K562 (cell line): ENCODE data around the gene CAMK2G. TPM values are rescaled to one million over a fixed set of nuclear protein-coding genes. Genes with fewer than 3 reads are reported as not detected.

ENCODE experiments used
- AFF4 ChIP-seq: sonication (generic); formaldehyde crosslinking; IDR thresholded peaks from 2 replicates; pipeline ENCODE4 v1.8.0; 2023; ENCODE audit warnings: mild to moderate bottlenecking, missing genetic modification reagents
- CCNT2 ChIP-seq: IDR thresholded peaks from 2 replicates; pipeline ENCODE4 v1.6.1; 2011; ENCODE audit warnings: borderline replicate concordance, low read depth, mild to moderate bottlenecking, moderate library complexity, mixed read lengths, low read length; ENCODE audit not compliant: insufficient read length; ENCODE audit errors: extremely low read depth
- CEBPG ChIP-seq, 3 experiments: fragments of 200-800 bp in 1 of 3; sonication (Bioruptor generic) in 1 of 3; sonication (generic) in 1 of 3; formaldehyde crosslinking in 1 of 3; IDR thresholded peaks in 2 of 3; conservative IDR thresholded peaks in 1 of 3; 2 replicates each; pipeline versions ENCODE4 v1.6.1 to v1.8.0; 2016 to 2022; ENCODE audit warnings: missing compliant biosample characterization in 2 of 3, missing genetic modification characterization in 2 of 3, mild to moderate bottlenecking in 1 of 3, missing genetic modification reagents in 1 of 3
- KAT2B ChIP-seq: IDR thresholded peaks from one replicate; pipeline ENCODE4 v1.6.1; 2012; ENCODE audit warnings: low read depth, mild to moderate bottlenecking, control low read depth, inconsistent platforms, low read length, moderate library complexity
- MYC ChIP-seq, 2 experiments: fragments of 250-450 bp in 1 of 2; sonication (Bioruptor Pico) in 1 of 2; IDR thresholded peaks; 2 replicates each; pipeline versions ENCODE4 v1.5.1 to v1.6.1; 2012 to 2021; ENCODE audit warnings: low read depth in 2 of 2, borderline replicate concordance in 1 of 2, improper control_type of control experiment in 1 of 2, low read length in 1 of 2, mild to moderate bottlenecking in 1 of 2, moderate library complexity in 1 of 2
- NFE2 ChIP-seq: IDR thresholded peaks from 2 replicates; pipeline ENCODE4 v1.6.1; 2014; ENCODE audit warnings: antibody characterized with exemption, low read depth
- NR3C1 ChIP-seq: sonication (generic); formaldehyde crosslinking; IDR thresholded peaks from 2 replicates; pipeline ENCODE4 v1.8.1; 2022; ENCODE audit warnings: missing genetic modification reagents
- RB1 ChIP-seq: fragments of 450-650 bp; IDR thresholded peaks from 2 replicates; pipeline ENCODE4 v1.6.1; 2017; ENCODE audit warnings: low read depth, mild to moderate bottlenecking
- STAG1 ChIP-seq: sonication (generic); formaldehyde crosslinking; IDR thresholded peaks from 2 replicates; pipeline ENCODE4 v1.5.0; 2020; ENCODE audit warnings: missing genetic modification reagents, borderline replicate concordance
- TARDBP ChIP-seq: fragments of 450-650 bp; IDR thresholded peaks from 2 replicates; pipeline ENCODE4 v1.6.1; 2016
- TOE1 ChIP-seq, 2 experiments: fragments of 450-650 bp in 1 of 2; sonication (generic) in 1 of 2; formaldehyde crosslinking in 1 of 2; IDR thresholded peaks; 2 replicates each; pipeline versions ENCODE4 v1.7.1 to v1.8.0; 2016 to 2022; ENCODE audit warnings: borderline replicate concordance in 2 of 2, mild to moderate bottlenecking in 2 of 2, antibody characterized with exemption in 1 of 2, inconsistent platforms in 1 of 2, low read depth in 1 of 2, missing genetic modification reagents in 1 of 2, moderate library complexity in 1 of 2
- ZBTB11 ChIP-seq, 3 experiments: fragments of 200-800 bp in 1 of 3; fragments of 250-450 bp in 1 of 3; fragments of 450-650 bp in 1 of 3; sonication (Bioruptor Pico) in 1 of 3; sonication (Bioruptor generic) in 1 of 3; formaldehyde crosslinking in 1 of 3; IDR thresholded peaks; 2 replicates each; pipeline versions ENCODE4 v1.6.1 to v1.8.0; 2016 to 2022; ENCODE audit warnings: mild to moderate bottlenecking in 2 of 3, missing genetic modification characterization in 2 of 3, missing compliant biosample characterization in 1 of 3, moderate library complexity in 1 of 3
- ZBTB33 ChIP-seq: sonication (generic); formaldehyde crosslinking; IDR thresholded peaks from 2 replicates; pipeline ENCODE4 v1.8.1; 2023; ENCODE audit warnings: mild to moderate bottlenecking, missing genetic modification reagents
- ZBTB7A ChIP-seq: IDR thresholded peaks from 2 replicates; pipeline ENCODE4 v1.6.1; 2011; ENCODE audit warnings: low read depth, mild to moderate bottlenecking, low read length, moderate library complexity, borderline replicate concordance; ENCODE audit not compliant: control insufficient read depth
- ZEB2 ChIP-seq: fragments of 450-650 bp; IDR thresholded peaks from 2 replicates; pipeline ENCODE4 v1.6.1; 2016
- ZSCAN29 ChIP-seq: fragments of 450-650 bp; IDR thresholded peaks from 2 replicates; pipeline ENCODE4 v1.6.1; 2017
- polyA plus RNA-seq, 8 experiments: library from polyadenylated mRNA; depleted of rRNA in 4 of 8; stranded (reverse) in 5 of 8; unstranded in 3 of 8; fragments of >200 nt; fragmentation: Nextera tagmentation in 2 of 8; fragmentation: Illumina TruSeq in 1 of 8; extraction: Ambion mirVana in 2 of 8; extraction: Trizol in 1 of 8; gene quantifications; 2 replicates each; pipeline versions ENCODE4 v1.2.1 to v1.2.3, GENCODE V29; 2011 to 2014; ENCODE audit warnings: inconsistent platforms in 1 of 8, missing spikeins in 1 of 8
- total RNA-seq, 7 experiments: library from RNA; depleted of rRNA in 6 of 7; stranded (reverse); fragments of >200 nt in 6 of 7; fragmentation: Illumina TruSeq in 2 of 7; extraction: Trizol in 2 of 7; gene quantifications; 2 replicates each; pipeline versions ENCODE4 v1.2.1 to v1.2.3, GENCODE V29; 2011 to 2021; ENCODE audit warnings: low replicate concordance in 1 of 7

The CAMK2G gene
- total and polyA plus RNA-seq, 9 of the 15 experiments (the other 6 are each of a cell fraction or from before 2014, with no cell fraction given): 9.0 to 37.9 (median 32.6) TPM

- no peak for TF ChIP-seq ZBTB11 (CRISPR knock-in tag; IDR thresholded peaks at IDR 0.05)
- 0 out of 2 replicates have a peak, but pooled peaks have one; percentile 12 for TF ChIP-seq ZBTB7A
- TF ChIP-seq CCNT2: peak; percentile 5
- TF ChIP-seq ZEB2: no peak
- no peak for TF ChIP-seq TARDBP
- no peak for TF ChIP-seq AFF4 (CRISPR knock-in tag)
- no peak for TF ChIP-seq ZSCAN29
- TF ChIP-seq NR3C1 (CRISPR knock-in tag): no peak
- no peak for TF ChIP-seq CEBPG (CRISPR knock-in tag; IDR thresholded peaks at IDR 0.05)
- no peak for TF ChIP-seq CEBPG (tag; conservative IDR thresholded peaks at IDR 0.05 in 1 of 2, IDR thresholded peaks at IDR 0.05 in 1 of 2)
- no peak for TF ChIP-seq ZBTB33 (CRISPR knock-in tag)
- no peak for TF ChIP-seq TOE1 (IDR thresholded peaks at IDR 0.05; ENCODE audit: borderline replicate concordance)
- TF ChIP-seq TOE1 (CRISPR knock-in tag; IDR thresholded peaks at IDR 0.05; ENCODE audit: borderline replicate concordance, low read depth): no peak
- no peak for TF ChIP-seq NFE2
- TF ChIP-seq KAT2B: no peak
- no peak for TF ChIP-seq MYC (IDR thresholded peaks at IDR 0.05; ENCODE audit: low read depth, low read length)
- no peak for TF ChIP-seq MYC (CRISPR knock-in tag; IDR thresholded peaks at IDR 0.05; ENCODE audit: borderline replicate concordance, low read depth)
- TF ChIP-seq RB1: no peak
- TF ChIP-seq STAG1 (CRISPR knock-in tag): no peak
Observed at GRCh38 chr10:73887294-73888039, 13.1 kb upstream of the CAMK2G start (continued).
